HG02678 (cell line): ENCODE measurements around the gene CCDC27.

Experiments used
- ATAC-seq: cut with Tn5 transposase; IDR thresholded peaks from one replicate; pipeline ENCODE4 v1.9.1; 2021; ENCODE audit warnings: mild to moderate bottlenecking, moderate library complexity; ENCODE audit not compliant: unreplicated experiment

CCDC27 gene

DNA sequence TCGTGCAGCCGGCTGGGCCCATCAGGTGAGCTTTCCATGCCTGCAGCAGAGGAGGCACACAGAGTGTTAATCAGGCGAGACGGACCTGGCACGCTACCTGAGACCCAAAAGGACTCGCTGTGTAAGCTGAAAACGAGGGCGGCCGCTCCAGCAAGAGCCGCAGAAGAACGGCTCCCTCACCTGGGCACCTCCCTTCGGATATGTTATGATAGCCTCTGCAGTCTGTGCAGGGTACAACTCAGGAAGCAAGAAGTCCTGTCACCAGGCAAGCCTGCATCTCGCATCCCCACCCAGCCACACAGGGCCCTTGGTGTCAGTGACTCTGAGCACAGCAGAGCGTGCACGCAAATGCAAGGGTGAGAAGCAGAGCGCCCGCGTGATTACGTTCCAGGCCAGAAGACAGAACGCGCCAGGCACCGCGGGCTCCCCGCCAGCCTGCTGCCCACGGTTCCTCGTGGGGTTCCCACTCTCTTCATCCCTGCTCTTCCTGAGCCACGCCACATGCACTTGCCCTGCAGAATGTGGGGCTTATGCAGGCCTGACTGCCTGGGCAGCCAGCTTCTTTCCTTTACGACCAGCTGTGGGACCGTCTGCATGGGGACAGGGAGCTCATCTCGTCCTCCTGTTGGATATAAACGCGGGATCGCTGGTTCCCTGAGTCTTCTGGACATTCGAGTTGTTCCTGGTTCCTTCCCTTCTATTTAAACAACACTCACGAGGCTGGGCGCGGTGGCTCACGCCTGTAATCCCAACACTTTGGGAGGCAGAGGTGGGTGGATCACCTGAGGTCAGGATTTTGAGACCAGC lies 64.3 kb downstream of the CCDC27 start:
- ATAC-seq: no peak

DNA sequence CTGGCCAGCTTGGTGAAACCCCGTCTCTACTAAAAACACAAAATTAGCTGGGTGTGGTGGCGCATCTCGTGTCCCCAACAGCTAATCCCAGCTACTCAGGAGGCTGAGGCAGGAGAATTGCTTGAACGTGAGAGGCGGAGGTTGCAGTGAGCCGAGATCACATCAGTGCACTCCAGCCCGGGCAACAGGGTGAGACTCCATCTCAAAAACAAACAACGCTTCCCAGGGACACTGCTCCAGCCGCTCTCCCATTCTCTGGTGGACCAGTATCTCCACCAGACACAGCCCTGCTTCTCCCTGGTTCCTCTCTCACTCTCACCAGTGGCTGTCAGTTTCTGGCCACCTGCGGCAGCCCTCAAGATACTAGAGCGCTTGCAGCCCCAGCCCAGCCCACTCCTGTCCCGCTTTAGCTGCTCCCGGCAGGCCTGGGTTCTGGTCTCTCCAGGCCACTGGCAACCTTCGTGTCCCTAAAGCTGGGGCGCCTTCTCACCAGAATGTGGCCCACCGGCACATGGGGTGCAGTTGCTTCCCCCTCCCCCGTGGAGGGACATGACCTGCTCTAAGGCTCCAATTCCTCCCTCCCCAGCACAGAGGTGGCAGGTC lies 65.0 kb downstream of the CCDC27 start:
- no peak for ATAC-seq

DNA sequence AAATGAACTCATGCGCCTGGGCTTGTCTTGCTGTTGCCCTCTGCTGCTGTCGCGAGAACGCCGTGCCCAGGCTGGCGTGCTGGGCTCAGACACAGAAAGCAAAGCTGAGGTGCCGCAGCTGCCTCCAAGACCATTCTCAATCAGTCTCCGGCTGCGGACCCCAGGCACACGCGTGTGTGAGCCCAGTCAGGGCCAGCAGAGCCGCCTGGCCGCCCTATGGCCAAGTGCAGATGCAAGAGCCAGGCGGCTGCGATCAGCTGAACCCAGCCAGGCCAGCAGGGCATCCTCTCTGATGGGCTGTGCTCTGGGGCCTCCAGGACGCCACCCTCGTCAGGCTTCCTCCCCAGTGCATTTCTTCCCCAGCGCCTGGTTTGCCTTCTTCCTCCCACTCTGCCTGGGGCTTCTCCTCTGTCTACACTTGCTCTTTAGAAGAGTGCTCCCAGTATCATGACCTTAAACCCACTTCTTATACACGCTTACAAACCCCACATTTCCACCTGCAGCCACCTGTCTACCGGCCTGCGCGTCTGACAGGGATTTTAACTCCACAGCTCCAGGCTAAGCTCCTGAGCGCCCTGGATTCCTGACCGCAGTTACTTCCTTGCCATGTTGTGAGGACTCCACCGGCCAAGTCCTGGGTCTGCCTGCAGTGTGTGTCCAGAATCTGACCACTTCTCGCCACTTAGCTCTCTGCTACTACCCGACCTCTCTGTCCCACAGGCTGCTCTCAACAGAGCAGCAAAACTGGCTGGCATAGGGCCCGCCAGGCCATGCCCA lies 65.8 kb downstream of the CCDC27 start:
- ATAC-seq: no peak

DNA sequence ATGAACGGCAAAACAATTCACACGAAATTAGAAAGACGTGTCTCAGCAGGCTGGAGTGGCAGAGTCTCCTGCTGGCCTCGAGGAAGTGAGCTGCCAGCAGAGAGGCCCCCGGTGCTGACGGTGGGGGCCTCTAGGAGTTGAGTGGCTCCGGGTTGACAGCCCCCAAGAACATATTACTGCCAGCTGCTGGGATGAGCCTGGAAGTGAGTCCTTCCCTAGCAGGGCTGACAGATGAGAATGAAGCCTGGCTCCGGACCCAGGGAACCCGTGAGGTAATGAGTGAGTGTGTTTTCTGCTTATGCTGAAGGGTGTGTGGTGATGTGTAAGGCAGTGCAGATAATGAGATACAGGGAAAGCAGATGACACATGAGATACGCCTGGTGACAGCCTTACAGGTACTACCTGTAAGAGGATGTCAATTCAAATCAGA lies 67.5 kb downstream of the CCDC27 start:
- no peak for ATAC-seq

DNA sequence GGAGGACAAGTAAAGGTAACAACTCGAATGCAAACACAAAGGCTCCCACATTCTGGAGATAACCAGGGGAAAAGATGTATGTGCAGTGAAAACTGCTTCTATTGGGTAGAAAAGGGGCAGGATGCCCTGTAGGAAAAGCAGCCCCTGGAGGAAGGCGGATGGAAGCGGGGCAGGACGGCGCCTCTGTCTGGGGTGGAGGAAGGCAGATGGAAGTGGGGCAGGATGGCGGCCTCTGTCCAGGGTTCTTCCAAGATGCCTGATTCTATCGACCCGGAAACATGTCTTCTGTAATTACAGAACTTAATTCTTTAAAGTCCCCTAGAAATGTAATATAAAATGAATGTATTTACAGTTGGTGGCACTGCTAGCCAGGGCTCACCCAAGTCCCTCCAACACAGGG lies 68.1 kb downstream of the CCDC27 start:
- no peak for ATAC-seq

DNA sequence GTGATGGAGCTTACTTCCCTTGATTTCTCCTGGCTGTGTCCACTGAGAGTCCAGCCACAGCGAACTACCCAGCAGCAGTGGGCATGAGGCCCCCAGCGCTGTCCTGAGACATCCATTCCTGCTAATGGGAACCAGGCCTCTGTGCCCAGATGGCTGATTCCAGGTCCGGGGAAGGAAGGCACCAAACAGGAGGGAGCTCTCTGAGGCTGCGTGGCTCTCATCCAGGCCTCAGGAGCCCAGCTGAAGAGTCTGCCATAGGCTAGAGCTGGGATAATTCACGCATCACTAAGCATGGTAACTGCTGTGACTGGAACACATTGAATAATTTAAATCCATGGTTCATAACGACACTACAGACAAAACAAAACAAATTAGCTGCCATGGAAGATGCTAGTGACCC lies 68.8 kb downstream of the CCDC27 start:
- ATAC-seq: no peak
